Measurements from ENCODE around the gene PHLDB1.
"Not testable (repeated sequence)": the region's sequence is repeated elsewhere in the genome, so short reads cannot be mapped to it uniquely, and the experiment has no call there.

The PHLDB1 gene

GRCh38 chr11:118606157-118606843 is 1.1 kb upstream of the PHLDB1 start:
- no peak for DNase-seq (ENCODE audit: low spot score)

DNA sequence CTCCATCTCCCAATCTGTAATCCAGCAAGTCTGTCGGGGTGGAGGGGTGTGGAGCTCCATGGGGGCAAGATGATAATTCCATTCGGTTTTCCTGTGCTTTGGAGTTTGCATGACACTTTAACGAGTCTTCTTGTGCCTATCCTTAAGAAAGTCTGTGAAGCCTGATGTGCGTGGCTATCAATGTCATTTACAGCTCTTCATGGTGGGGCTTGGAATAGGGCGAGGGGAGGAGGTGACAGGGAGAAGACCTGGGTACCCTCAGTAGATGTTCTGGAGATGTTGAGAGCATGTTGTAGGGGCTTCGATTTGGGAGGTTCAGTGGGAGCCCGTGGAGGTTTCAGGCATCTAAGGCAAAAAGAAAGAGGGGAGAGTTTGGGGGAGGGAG is 579 bp upstream of the PHLDB1 start:
- no peak for DNase-seq (ENCODE audit: low spot score)

DNA sequence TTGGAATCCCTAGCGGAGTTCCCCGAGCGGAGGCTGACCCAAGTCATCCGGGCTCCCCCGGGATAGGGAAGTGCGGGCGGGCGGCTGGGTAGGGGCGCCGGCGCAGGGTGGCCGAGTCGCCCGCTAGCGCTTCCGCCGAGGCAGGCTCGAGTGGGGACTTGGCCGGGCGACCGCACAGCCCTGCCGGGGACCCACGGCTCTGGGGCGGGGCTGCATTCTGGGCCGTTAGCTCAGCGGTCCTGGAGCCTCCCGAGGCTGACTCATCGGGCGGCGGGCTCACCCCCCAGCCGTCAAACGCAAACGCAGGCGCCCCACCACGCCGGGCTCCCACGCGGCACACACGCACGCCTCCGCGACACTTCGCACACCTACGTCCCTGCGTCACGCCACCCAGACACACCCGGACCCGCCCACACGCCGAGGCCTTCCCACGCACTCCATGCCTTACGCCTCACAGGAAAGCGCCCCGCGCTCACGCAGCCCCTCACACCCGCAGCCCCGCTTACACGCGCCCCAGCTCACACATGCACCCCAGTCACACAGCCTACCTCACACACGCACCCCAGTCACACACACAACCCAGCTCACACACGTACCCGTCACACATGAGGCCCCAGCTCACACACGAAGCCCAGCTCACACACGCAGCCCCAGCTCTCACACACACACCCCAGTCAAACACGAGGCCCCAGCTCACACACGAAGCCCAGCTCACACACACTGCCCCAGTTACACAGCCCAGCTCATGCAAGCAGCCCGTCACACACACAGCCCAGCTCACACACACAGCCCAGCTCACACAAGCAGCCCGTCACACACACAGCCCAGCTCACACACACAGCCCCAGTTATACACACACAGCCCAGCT is 1.2 kb downstream of the PHLDB1 start:
- peak; percentile 78 for DNase-seq (ENCODE audit: low spot score)

- peak; percentile 75 for DNase-seq (ENCODE audit: low spot score)
Measured at GRCh38 chr11:118609380-118610224, 2.2 kb downstream of the PHLDB1 start.

DNA sequence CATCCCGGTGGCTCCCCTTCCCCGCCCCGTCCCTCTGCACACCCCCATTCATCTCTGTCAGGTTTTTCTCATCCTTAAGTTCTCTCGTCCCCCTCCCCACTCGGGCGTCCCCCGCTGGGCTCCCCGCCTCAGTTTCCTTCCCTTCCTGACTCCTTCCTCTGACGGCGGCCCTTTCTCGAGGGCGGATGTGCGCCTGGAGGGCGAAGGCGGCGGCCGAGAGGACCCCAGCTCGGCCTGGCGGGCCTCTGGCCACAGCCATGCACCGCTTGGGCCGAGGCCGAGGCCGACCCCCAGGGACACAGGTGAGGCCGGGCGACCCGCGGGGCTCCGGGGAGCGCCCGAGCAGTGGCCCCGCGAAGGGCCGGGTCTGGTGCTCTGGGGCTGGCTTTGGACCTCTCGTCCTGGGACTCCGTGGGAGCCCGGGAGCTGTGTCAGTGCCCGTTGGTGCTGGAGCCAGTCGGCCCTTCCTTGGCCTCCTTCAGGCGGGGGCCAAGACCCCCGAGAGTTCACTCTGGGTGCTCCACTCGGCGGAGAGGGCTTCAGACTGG is 2.9 kb downstream of the PHLDB1 start:
- DNase-seq (ENCODE audit: low spot score), result peak; percentile 71

DNA sequence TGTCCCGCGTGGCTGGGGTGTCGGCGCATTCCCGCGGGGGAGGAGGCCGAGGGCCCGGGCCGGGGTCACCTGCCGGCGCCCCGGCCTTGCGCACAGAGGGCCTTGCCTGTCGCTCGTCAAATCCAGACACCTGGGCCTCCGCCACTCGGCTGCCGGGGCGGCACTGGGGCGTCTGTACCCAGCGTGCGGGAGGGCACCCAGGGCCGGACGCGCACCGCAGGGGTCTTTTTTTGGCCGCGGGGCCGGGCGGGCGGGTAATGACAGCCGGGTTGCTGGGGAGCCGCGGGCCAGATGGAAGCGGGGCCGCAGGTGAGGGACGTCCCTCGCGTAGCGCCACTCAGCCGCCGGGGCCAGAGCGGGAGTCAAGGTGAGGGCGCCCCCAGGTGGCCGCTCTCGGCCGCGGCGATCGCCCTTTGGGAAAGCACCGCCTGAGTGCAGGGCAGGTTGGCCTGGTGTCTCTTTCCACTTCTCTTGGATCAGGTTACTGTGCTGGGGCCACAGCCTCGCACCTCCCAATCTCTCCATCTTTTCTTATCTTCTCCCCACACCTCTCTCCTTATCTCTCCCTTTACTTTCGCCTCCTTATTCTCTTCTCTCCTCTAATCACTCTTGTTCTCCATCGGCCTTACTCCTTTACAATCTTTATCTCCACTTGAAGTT is 3.5 kb downstream of the PHLDB1 start:
- peak; percentile 85 for DNase-seq (ENCODE audit: low spot score)

- not testable (repeated sequence) for DNase-seq (ENCODE audit: low spot score)
Measured at GRCh38 chr11:118611433-118611795, 4.0 kb downstream of the PHLDB1 start.

DNA sequence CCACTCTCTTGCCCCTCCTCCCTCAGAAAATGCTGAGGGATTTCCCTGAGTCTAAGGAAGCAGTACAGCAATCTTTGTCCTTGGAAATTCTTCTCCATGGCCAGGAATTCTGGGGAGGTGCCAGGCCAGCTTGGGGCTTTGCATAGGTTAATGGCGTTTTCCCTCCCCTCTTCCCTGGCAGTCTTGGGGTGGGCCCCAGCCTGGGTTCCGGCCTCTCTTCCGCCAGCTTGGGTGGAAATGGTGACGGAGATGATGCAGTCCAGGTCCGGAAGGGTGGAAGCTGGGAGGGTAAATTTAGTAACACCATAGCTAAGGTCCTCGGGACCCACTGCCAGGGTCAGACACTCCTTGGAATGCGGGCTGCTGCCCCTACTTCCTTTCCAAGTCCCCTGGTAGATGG is 5.0 kb downstream of the PHLDB1 start:
- DNase-seq (ENCODE audit: low spot score), result peak; percentile 75

- DNase-seq (ENCODE audit: low spot score), result peak; percentile 61
Measured at GRCh38 chr11:118614511-118614910, 7.1 kb downstream of the PHLDB1 start.

GRCh38 chr11:118615282-118615975 is 8.0 kb downstream of the PHLDB1 start:
- DNase-seq (ENCODE audit: low spot score), result no peak

- DNase-seq (ENCODE audit: low spot score), result no peak
Measured at GRCh38 chr11:118615976-118616371, 8.6 kb downstream of the PHLDB1 start.

GRCh38 chr11:118618115-118618990 is 10.9 kb downstream of the PHLDB1 start:
- peak; percentile 66 for DNase-seq (ENCODE audit: low spot score)

- peak; percentile 73 for DNase-seq (ENCODE audit: low spot score)
Measured at GRCh38 chr11:118618991-118619375, 11.6 kb downstream of the PHLDB1 start.

GRCh38 chr11:118619444-118620197 is 12.2 kb downstream of the PHLDB1 start:
- DNase-seq (ENCODE audit: low spot score), result no peak

DNA sequence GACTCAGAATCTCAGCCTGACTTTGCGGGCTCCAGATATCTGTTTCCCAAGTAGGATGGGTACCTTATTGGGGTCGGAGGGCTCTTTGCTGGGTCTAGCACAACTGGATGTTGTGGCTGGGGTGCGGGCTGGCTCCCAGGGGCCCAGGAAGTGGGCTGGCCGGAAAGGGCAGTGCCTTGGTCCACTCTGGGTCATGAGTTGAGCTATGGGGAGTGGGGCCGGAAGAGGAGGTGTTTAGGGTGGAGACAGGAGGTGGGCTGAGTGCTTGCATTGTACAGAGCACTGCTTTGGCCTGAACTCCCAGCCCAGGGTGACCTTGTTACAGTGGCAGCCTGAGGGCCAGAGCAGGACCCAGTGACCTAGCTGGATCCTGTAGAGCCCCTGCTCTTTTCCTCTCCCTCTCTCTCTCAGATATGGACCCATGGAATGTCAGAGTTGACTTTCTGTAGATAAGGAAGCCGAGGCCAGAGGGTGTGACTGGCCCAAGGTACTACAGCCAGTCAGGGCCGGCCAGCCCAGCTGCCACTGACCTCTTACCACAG is 13.2 kb downstream of the PHLDB1 start:
- DNase-seq (ENCODE audit: low spot score), result peak; percentile 63

GRCh38 chr11:118621071-118621783 is 13.8 kb downstream of the PHLDB1 start:
- DNase-seq (ENCODE audit: low spot score), result peak; percentile 92

- DNase-seq (ENCODE audit: low spot score), result no peak
Measured at GRCh38 chr11:118621784-118622375, 14.5 kb downstream of the PHLDB1 start.
